EH (cell line): Measurements from ENCODE around the gene CHRNA10.
"Not testable (repeated sequence)": the region's sequence is repeated elsewhere in the genome, so short reads cannot be mapped to it uniquely, and the experiment has no call there.

Experiments
- DNase-seq: peaks from one replicate; pipeline ENCODE4 v3.0.0-alpha.2; 2015; ENCODE audit warnings: low read depth

Gene CHRNA10

DNA sequence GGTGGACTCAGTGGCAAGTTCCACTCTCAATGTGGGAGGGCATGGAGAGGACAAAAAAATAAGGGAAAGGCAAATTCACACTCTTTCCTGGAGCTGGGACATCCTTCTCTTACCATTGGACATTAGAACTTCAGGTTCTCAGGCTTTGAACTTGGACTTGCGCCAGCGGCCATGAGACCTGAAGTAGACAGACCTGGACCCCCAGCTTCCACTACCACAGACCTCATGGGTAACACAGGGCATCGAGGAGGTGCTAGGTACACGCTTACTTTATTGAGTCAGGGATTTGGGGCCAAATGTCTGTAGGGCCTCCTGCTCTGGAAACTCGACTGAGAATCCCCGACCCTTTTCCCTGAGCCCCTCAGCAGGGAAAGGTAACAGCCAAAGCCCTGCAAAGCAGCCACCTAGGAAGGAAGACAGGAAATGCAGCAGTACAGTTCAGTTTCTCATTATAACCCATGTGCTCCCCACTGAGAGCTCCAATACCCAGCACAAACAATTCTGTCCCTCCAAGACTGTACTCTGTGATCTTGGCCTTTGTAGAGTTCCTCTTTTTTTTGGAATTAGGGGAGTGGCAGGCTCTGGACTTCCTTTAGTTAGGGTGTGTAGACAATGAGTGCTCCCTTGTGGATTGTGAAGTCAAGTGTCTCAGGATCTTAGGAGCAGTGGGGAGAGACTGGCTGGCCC, 5.7 kb downstream of the CHRNA10 start:
- no peak for DNase-seq

DNA sequence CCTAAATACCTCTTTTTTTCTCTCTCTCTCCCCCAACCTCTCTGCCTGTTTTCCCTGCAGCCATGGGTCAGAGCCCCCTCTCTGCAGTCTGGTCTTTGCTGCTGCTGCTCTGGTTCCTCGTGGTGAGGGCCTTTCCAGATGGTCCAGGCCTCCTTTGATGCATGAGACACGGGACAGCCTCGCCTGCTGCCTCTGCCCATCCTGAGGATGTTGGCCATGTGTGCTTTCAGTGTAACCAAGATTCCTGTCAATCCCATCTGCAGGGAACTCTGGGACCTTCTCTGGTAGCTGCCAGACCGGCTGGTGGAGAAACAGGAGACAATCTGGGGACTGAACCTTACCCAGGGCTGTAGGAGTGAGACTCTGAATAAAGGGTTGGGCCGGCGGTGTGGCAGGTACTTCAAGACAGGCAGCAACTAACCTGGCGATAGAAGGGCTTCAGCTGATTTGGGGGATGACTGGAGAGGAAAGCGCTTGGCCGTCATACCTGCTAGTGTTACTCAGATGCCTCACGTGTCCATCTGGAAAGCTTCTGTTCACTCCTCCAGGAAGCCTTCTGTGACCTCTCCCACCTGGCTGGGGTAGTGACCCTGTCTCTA, 7.1 kb downstream of the CHRNA10 start:
- DNase-seq, result no peak

DNA sequence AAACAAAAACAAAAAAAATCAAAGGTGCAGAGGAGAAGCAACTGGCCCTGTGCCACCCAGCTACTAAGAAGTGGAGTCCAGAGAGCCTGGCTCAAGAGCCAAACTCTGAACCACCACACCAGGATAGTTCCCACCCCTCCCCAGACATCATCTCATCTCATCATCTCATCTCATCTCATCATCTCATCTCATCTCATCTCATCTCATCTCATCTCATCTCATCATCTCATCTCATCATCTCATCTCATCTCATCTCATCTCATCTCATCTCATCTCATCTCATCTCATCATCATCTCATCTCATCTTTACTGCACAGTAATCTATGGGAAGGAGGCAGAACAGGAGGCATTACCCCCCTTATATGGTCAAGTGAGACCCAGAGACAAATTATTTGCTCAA, 8.3 kb downstream of the CHRNA10 start:
- DNase-seq, result no peak

DNA sequence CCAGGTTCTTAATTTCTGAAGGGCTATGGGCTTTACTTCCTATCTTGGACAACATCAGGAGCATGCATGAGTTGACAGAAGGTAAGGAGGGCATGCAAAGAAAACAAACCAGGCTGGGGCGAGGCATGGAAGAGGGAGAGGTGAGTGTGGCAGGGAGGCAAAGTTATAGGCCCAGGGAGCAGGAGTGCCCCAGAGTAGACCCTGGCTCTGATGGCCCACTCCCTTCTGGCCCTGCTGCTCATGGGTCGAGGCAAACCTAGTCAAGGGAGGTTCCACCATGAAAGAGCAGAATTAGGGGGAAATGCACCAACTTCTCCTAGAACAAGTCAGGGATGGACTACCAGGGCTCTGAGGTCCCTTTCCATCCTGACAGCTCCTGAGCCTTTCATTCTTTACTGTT, 10.2 kb downstream of the CHRNA10 start:
- DNase-seq, result no peak

DNA sequence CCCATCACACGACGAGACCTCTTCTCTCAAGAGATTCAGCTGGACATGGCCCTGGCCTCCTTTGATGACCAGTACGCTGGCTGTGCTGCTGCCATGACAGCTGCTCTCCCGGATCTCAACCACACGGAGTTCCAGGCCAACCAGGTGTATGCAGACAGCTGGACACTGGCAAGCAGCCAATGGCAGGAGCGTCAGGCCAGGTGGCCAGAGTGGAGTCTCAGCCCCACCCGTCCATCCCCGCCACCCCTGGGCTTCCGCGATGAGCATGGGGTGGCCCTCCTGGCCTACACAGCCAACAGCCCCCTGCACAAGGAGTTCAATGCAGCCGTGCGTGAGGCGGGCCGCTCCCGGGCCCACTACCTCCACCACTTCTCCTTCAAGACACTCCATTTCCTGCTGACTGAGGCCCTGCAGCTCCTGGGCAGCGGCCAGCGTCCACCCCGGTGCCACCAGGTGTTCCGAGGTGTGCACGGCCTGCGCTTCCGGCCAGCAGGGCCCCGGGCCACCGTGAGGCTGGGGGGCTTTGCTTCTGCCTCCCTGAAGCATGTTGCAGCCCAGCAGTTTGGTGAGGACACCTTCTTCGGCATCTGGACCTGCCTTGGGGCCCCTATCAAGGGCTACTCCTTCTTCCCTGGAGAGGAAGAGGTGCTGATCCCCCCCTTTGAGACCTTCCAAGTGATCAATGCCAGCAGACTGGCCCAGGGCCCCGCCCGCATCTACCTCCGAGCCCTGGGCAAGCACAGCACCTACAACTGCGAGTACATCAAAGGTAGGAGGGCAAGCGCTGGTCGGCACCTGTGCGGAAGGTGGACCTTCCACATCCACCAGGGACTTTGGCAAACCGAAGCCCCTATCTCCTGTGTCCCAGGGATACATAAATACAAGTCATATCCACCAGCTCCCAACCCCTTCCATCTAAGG, 11.3 kb downstream of the CHRNA10 start:
- no peak for DNase-seq

DNA sequence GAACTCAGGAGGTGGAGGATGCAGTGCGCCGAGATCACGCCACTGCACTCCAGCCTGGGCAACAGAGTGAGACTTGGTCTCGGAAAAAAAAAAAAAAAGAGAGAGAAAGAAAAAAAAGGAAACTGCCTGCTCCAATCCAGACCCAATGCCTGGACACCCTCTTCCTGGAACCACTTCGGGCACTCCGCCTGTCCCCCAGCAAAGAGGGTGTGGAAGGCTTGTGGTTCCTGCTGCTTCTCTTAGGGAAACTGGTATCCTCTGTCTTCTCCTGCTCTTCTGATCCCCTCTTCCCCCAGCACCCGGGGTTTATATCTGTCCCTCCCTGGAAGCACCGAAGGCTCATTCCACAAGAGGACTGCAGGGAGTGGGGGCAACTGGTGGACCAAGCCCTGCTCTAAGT, 12.9 kb downstream of the CHRNA10 start:
- no peak for DNase-seq

DNA sequence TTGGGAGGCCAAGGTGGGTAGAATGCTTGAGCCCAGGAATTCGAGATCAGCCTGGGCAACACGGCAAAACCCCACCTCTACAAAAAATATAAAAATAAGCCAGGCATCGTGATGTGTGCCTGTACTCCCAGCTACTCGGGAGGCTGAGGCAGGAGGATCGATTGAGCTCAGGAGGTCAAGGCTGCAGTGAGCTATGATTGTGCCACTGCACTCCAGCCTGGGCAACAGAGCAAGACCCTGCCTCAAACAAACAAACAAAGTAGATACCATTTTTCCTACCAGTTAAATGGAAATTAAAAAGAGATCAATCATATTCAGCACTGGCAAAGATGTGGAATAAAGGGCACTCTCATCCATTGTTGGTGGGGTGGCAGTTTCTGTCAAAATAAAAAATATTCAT, 13.9 kb downstream of the CHRNA10 start:
- not testable (repeated sequence) for DNase-seq

DNA sequence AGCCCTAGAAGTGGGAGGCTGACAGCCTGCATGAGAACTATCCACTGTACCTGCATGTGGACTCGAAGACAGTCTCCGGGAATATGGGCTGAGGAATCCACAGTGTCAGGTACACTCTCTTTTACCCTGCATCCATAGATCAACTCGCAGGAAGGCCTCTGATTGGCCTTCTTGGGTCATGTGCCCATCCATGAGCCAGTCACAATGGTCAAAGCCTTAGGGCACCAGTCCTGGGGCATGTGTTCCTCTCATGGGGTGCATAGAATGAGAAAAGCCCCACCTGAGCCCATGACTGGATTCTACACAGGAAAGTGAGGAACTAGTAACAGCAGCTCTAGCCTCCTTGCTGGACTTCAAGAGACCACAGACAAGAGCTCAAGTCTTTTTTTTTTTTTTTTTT, 15.6 kb downstream of the CHRNA10 start:
- DNase-seq, result no peak

DNA sequence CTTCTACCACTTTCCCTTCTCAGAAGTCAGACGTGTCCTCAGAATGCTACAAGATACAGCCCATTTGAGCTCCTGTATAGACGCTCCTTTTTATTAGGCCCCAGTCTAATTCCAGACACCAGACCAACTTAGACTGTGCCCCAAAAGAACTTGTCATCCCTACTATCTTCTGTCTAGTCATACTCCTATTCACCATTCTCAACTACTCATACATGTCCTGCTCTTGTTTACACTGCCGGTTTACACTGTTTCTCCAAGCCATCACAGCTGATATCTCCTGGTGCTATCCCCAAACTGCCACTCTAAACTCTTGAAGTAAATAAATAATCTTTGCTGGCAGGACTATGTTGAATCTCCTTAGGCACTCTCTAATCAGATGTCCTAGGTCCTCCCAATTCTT, 18.7 kb downstream of the CHRNA10 start:
- DNase-seq, result not testable (repeated sequence)

DNA sequence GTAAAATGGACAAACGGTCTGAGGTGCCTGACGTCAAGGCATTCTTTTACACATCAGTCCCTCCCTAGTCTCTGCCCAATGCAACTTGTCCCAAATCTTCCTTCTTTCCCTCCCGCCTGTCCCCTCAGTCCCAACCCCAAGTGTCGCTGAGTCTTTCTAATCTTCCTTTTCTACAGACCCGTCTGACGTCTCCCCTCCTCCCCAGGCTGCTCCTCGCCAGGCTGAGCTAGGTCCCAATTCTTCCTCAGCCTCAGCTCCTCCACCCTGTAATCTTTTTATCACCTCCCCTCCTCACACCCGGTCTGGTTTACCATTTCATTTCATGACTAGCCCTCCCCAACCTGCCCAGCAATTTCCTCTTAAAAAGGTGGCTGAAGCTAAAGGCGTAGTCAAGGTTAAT, 21.8 kb downstream of the CHRNA10 start:
- DNase-seq, result not testable (repeated sequence)

DNA sequence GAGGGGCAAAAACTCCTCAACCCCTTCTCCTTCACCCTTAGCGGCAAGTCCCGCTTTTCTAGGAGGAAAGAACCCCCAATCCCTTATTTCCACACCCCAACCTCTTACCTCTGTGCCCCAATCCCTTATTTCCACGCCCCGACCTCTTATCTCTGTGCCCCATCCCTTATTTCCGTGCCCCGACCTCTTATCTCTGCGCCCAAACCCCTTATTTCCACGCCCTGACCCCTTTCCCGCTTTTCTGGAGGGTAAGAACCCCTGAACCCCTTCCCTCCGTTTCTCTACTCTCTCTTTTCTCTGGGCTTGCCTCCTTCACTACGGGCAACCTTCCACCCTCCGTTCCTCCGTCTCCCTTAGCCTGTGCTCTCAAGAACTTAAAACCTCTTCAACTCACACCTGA, 22.3 kb downstream of the CHRNA10 start:
- DNase-seq, result not testable (repeated sequence)

DNA sequence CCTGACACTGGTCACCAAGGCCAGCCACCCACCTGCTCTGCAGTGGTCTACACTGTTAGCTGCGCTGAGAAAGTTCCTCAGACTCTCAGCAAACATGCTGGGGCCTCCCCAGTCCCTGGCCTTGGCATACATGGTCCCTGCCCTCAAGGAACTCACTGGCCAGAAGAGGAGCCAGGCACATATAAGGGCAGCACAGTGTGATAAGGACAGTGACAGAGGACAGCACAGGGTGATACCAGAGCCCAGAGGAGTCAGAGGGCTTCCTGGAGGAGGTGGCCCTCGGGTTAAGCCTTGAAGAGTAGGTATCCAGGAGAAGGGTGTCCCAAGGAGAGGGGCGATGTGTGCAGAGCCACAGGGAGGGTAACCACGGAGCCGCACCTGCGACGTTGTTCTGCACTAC, 25.6 kb downstream of the CHRNA10 start:
- DNase-seq, result no peak

DNA sequence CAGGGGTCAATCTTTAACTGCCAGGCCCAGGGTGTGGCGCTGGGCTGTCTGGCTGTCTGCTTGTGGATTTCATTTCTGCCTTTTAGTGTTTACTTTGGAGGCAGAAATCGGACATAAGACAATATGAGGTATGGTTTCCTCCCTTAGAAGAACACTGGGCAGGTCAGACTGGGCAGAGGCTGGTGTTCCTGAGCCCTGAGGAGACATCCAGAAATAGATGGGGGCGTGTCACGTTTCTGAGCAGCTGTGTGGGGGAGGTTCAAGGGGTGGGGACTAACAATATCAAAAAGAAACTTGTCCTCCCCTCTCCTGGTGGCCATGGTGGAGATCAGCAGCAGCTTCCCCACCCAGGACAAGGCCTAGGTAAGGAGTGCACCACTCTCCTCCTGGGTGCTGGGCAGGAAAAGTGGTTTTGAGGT, 26.4 kb downstream of the CHRNA10 start, which contains the start of gene ART1:
Gene ART1 (plus strand): TSS at position 312 of the 419 bp plus-strand sequence. CDS start 14,086 bp downstream, outside the sequence.
- DNase-seq, result peak; percentile 31

DNA sequence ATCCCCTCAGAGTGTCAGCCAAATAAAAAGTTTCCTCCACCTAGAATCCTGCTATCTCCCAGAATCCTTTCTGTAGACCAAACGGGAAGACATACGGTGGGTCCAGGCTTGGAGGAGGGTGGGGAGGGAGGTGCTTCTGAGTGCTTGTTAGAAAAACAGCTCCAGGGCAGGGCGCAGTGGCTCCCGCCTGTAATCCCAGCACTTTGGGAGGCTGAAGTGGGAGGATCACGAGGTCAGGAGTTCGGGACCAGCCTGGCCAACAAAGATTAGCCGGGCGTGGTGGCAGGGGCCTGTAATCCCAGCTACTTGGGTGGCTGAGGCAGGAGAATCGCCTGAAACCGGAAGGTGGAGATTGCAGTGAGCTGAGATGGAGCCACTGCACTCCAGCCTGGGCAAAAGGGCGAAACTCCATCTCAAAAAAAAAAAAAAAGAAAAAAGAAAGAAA, 28.1 kb downstream of the CHRNA10 start:
- DNase-seq, result peak; percentile 10

DNA sequence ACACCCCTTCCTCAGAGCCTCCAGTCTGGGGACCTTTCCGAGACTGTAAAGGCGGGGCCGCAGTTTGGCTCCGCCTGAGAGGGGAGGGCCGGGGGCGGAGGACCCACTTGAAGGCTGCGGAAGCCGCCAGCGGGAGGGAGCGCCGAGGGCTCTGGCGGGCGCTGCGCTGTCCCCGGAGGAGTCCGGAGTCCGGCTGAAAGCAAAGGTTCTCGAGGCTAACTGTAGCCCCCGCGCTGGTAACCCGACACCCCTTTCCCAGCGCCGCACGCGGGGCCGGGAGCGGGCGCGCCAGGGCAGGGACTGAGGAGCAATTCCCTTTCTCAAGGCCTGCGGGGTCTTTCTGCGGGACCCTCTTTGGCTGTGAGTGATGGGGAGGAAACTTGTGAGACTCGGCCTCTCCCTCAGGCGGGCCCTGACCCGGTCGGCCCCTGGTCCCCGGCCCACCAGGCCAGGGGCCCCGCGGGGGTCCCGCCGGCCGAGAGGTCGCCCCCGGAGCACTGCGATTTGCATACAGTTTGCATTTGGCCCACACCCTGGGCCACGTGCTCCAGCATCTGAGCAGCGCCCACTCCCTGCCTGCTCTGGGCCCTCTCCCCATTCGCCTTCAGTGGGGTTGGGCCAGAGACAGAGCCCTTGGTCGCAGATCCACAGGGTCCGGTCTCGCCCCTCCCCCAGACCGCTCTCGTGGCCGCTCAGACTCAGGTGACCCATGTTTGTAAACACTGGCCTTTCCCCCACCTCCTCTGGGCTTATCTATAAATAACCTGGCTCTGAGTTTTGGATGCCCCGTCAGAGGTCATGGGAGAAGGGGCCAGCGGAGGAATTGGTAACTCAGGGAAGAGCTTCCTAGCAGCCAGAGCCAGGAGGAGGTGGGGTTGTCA, 28.9 kb downstream of the CHRNA10 start:
- DNase-seq, result peak; percentile 87

DNA sequence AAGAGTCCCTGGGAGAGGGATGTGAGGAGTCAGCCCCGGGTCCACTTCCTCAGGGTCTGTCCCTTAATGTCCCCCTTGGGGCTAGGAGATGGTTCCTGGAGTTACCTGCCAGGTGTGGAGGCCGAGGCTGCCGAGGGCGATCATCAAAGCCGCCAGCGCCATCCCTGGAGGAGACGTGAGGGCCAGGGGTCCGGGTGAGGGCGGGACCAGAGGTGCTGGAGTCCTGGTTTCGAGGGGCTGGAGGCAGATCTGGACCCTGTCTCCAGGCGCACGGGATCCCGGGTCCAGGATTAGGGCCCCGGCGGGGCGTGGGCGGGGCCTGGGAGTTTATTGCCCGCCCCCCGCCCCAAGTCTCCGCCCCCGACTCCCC, 29.5 kb downstream of the CHRNA10 start, which contains the start of gene ART5:
Gene ART5 (minus strand): TSS at position 292 of the 370 bp plus-strand sequence. CDS start 130 bp downstream, at position 162.
- no peak for DNase-seq

DNA sequence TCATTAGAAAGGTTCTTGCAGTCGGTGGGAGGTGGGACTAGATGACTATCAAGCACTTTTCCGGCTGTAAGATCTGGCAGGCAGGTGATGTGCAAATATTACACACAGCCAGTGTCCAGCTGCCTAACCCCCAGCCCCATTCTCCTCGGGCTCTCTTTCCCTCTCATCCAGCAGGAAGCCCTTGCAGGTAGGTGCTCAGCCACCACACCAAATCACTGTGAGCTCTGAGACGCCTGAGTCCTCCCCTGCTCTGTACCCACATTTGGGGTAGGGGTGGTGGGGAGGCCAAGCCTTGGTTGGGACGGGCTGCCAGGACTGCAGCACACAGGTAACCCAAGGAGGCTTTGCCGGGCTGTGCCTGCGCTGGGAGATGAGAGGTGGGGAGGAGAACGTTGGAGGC, 30.0 kb downstream of the CHRNA10 start:
- no peak for DNase-seq

DNA sequence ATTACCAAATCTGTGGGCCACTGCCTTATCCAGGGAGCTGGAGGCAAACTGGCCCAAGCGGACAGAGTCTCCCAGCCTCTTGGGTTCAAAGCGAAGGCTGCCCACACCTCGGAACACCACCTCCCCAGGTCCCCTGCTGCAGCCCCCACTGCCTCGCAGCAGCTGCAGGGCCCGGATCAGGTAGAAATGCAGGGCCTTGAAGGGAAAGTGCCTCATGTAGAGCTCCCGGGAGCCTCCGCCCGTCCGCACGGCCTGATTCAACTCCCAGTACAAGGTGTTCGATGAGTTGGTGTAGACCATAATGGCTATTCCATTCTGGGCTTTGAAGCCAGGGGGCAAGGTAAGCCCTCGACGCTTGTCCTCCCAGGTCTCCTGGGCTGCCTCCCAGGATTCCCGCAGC, 31.3 kb downstream of the CHRNA10 start:
- DNase-seq, result no peak

DNA sequence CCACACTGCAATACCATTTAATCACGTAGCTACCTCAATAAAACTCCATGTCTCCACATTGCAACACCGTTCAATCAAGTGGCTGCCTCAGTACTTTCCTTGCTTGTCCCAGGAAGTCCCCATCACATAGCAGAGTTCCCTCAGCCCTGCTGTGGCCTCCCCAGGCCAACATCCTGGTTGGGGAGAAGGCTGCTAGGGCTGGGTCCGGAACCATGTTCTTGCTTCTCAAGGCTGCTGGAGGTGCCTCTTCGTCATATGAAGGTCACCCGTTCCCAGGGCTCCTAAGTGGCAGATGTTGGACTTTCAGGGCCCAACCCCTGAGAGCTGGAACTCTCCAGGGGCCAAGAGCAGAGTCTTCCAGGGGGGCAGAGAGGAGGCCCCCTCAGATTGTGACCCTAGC, 32.7 kb downstream of the CHRNA10 start:
- DNase-seq, result no peak

DNA sequence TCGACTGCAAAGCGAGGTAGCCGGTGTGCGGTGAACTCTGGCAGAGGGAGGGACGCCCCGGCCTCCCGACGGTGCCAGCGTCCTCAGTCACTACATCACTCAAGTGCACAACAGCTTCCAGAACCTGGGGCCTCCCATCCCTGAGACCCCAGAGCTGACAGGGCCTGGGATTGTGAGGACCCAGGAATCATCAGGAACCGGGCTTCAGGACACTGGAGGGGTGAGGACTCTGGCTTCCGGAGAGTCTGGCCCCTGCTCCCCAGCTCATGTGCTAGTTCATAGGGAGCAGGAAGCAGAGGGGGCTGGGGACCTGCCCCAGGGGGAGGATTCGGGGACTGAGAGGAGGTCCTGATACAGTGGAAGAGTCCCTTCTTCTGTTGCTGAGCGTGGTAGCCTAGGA, 34.0 kb downstream of the CHRNA10 start:
- no peak for DNase-seq

DNA sequence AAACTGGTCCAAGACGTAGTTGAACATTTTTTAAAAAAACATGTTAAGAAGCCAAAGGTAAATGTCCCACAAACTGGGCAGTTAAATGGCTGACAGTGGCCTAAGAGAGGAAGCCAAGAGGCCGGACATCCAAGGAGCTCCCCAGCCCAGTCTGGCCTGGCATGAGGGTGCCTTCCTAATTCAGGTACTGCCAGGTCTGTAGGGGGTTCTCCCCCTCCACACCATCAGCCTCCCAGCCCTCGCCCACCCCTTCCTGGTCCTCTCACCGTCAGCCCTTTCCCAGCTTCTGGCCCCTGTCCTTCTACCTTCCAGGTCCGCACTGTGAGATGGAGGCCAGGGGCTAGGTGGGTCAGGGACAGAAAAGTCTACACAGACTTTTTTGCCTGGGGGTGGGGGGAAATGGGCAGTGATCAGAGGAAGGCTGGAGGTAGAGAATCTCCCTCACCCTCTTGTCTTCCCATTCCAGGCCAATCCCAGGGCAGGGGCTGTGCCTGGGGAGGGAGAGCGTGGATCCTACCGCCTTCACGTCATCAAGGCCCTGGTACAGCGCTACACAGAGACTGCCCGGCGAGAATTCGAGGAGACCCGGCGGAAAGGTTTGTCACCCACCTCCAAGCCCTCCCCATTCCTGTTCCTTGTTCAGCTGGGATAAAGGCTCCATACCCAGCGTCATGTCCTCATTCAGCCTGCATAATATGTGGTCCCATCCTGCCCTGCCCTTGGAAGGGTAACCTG, 35.4 kb downstream of the CHRNA10 start:
- DNase-seq, result no peak
